GM18511 (cell line): Measurements from ENCODE around the gene CELSR1.
"Not testable (repeated sequence)": the region's sequence is repeated elsewhere in the genome, so short reads cannot be mapped to it uniquely, and the experiment has no call there.

ENCODE experiments used
- ATAC-seq: cut with Tn5 transposase; IDR thresholded peaks from one replicate; pipeline ENCODE4 v1.9.1; 2021; ENCODE audit warnings: mild to moderate bottlenecking, moderate library complexity; ENCODE audit not compliant: unreplicated experiment

CELSR1 gene

GRCh38 chr22:46514592-46515207 lies 22.7 kb downstream of the CELSR1 start:
- no peak for ATAC-seq

GRCh38 chr22:46513908-46514550 lies 23.4 kb downstream of the CELSR1 start:
- no peak for ATAC-seq

GRCh38 chr22:46512683-46513082 lies 24.7 kb downstream of the CELSR1 start:
- no peak for ATAC-seq

GRCh38 chr22:46512039-46512370 lies 25.4 kb downstream of the CELSR1 start:
- ATAC-seq = no peak

GRCh38 chr22:46511151-46512038 lies 26.0 kb downstream of the CELSR1 start:
- no peak for ATAC-seq

- ATAC-seq = no peak
Measured at GRCh38 chr22:46509416-46510089, 27.9 kb downstream of the CELSR1 start.

GRCh38 chr22:46508491-46508999 lies 28.9 kb downstream of the CELSR1 start:
- no peak for ATAC-seq

- ATAC-seq = no peak
Measured at GRCh38 chr22:46507451-46508425, 29.7 kb downstream of the CELSR1 start.

GRCh38 chr22:46504584-46504983 lies 32.8 kb downstream of the CELSR1 start:
- no peak for ATAC-seq

GRCh38 chr22:46502440-46503175 lies 34.8 kb downstream of the CELSR1 start:
- no peak for ATAC-seq

GRCh38 chr22:46501701-46502100 lies 35.7 kb downstream of the CELSR1 start:
- no peak for ATAC-seq

GRCh38 chr22:46501265-46501664 lies 36.2 kb downstream of the CELSR1 start:
- ATAC-seq = not testable (repeated sequence)

- ATAC-seq = no peak
Measured at GRCh38 chr22:46500201-46500600, 37.2 kb downstream of the CELSR1 start.

GRCh38 chr22:46499805-46500189 lies 37.6 kb downstream of the CELSR1 start:
- ATAC-seq = no peak

- ATAC-seq = no peak
Measured at GRCh38 chr22:46491946-46492345, 45.5 kb downstream of the CELSR1 start.

GRCh38 chr22:46490538-46490937 lies 46.9 kb downstream of the CELSR1 start:
- no peak for ATAC-seq

- no peak for ATAC-seq
Measured at GRCh38 chr22:46486996-46487717, 50.3 kb downstream of the CELSR1 start.

GRCh38 chr22:46484861-46485595 lies 52.4 kb downstream of the CELSR1 start:
- ATAC-seq = no peak
